PC-9 (cell line): Measurements from ENCODE around the gene LRRK1. TPM values are rescaled to one million over a fixed set of nuclear protein-coding genes. Genes with fewer than 3 reads are reported as not detected.

ENCODE experiments used
- BruUV-seq: library from RNA; stranded (reverse); fragments of 400-500 nt; replicated peaks from 2 replicates; lab custom pipeline; 2021; lab: Mats Ljungman, UMichigan
- CTCF ChIA-PET: fragments of 300-600 bp; sonication (Branson Sonifier 250); formaldehyde crosslinking; loops from one replicate; lab custom pipeline; 2022; ENCODE audit warnings: antibody characterized with exemption; lab: Charles Lee
- POLR2A ChIA-PET: fragments of 300-600 bp; sonication (Branson Sonifier 250); formaldehyde crosslinking; loops from one replicate; lab custom pipeline; 2022; ENCODE audit warnings: antibody characterized with exemption; ENCODE audit not compliant: unreplicated experiment; lab: Charles Lee
- DNase-seq, 2 experiments: peaks; one replicate each; pipeline versions ENCODE4 v3.0.0 to v3.0.0-alpha.2; 2015 to 2022; ENCODE audit warnings: mixed read lengths in 1 of 2
- H2AFZ ChIP-seq: fragments of 200-600 bp; sonication (generic); 2 replicates; pipeline ENCODE4 v1.8.1; 2017; ENCODE audit warnings: antibody characterized with exemption
- H3F3A ChIP-seq: fragments of 200-600 bp; sonication (generic); 2 replicates; pipeline ENCODE4 v1.8.1; 2017; ENCODE audit warnings: antibody characterized with exemption, mild to moderate bottlenecking, low read depth; ENCODE audit not compliant: insufficient read depth
- H3K27ac ChIP-seq: fragments of 200-600 bp; sonication (generic); 2 replicates; pipeline ENCODE4 v1.6.1; 2016; ENCODE audit warnings: mixed run types
- H3K27me3 ChIP-seq: fragments of 200-600 bp; sonication (generic); 2 replicates; pipeline ENCODE4 v1.6.1; 2016; ENCODE audit warnings: low read depth, mixed run types; ENCODE audit not compliant: insufficient read depth
- H3K36me3 ChIP-seq: fragments of 200-600 bp; sonication (generic); 2 replicates; pipeline ENCODE4 v1.6.1; 2016; ENCODE audit warnings: low read depth, mixed run types
- H3K4me1 ChIP-seq: fragments of 200-600 bp; sonication (generic); replicated peaks from 2 replicates; pipeline ENCODE4 v1.6.1; 2016; ENCODE audit warnings: mixed run types; ENCODE audit not compliant: insufficient read depth
- H3K4me2 ChIP-seq: fragments of 200-600 bp; sonication (generic); 2 replicates; pipeline ENCODE4 v1.6.1; 2017; ENCODE audit warnings: mixed run types
- H3K4me3 ChIP-seq: fragments of 200-600 bp; sonication (generic); 2 replicates; pipeline ENCODE4 v1.6.1; 2016; ENCODE audit warnings: mixed run types
- H3K79me2 ChIP-seq: fragments of 200-600 bp; sonication (generic); 2 replicates; pipeline ENCODE4 v1.6.1; 2017; ENCODE audit warnings: low read depth, mixed run types
- H3K9me2 ChIP-seq: fragments of 200-600 bp; sonication (generic); 2 replicates; pipeline ENCODE4 v1.8.1; 2017; ENCODE audit warnings: mild to moderate bottlenecking; ENCODE audit not compliant: insufficient read depth
- H3K9me3 ChIP-seq: fragments of 200-600 bp; sonication (generic); 2 replicates; pipeline ENCODE4 v1.8.1; 2016; ENCODE audit warnings: low read depth; ENCODE audit not compliant: insufficient read depth
- H4K20me1 ChIP-seq: fragments of 200-600 bp; sonication (generic); 2 replicates; pipeline ENCODE4 v1.8.1; 2017; ENCODE audit not compliant: insufficient read depth
- CTCF ChIP-seq: fragments of 200-600 bp; sonication (generic); conservative IDR thresholded peaks from 2 replicates; pipeline ENCODE4 v1.6.1; 2017; ENCODE audit warnings: mixed run types, antibody characterized with exemption, mild to moderate bottlenecking, moderate library complexity
- EZH2 ChIP-seq: fragments of 200-600 bp; sonication (generic); IDR thresholded peaks from 2 replicates; pipeline ENCODE4 v1.8.0; 2017; ENCODE audit warnings: antibody characterized with exemption, low read depth
- intact Hi-C: fragments of 100-400 bp; cut with micrococcal nuclease; formaldehyde crosslinking; loops from one replicate; pipeline ENCODE4 v1.10.0; 2022; ENCODE audit not compliant: unreplicated experiment
- total RNA-seq: library from RNA; stranded (reverse); gene quantifications from 2 replicates; pipeline ENCODE4 v1.2.3, GENCODE V29; 2021

The LRRK1 gene
- total RNA-seq, 1 experiment from 2014 or later = 15.7 TPM

- no peaks in the 10 kb centered on the region for H3K4me1 ChIP-seq
- no peak overlapping the region for H3K4me3 ChIP-seq
- no peak for DNase-seq
- H3K27me3 ChIP-seq = no peaks in the 10 kb centered on the region
- intact Hi-C loops = no loop called here
- ChIA-PET CTCF (no interaction called here), POLR2A (no interaction called here)
- H4K20me1 ChIP-seq = no peaks in the 10 kb centered on the region
- no peak for TF ChIP-seq EZH2
- TF ChIP-seq CTCF = no peak
- no TSS peak for BruUV-seq
- H3F3A ChIP-seq = no peaks in the 10 kb centered on the region
- H3K79me2 ChIP-seq = no peaks in the 10 kb centered on the region
- no peaks in the 10 kb centered on the region for H3K9me3 ChIP-seq
- H3K4me2 ChIP-seq = no peak overlapping the region
- H2AFZ ChIP-seq = no peak overlapping the region
- H3K9me2 ChIP-seq = no peaks in the 10 kb centered on the region
- H3K27ac ChIP-seq = no peak overlapping the region
- no peaks in the 10 kb centered on the region for H3K36me3 ChIP-seq
Measured at GRCh38 chr15:100980410-100981046, 61.4 kb downstream of the LRRK1 start.

DNA sequence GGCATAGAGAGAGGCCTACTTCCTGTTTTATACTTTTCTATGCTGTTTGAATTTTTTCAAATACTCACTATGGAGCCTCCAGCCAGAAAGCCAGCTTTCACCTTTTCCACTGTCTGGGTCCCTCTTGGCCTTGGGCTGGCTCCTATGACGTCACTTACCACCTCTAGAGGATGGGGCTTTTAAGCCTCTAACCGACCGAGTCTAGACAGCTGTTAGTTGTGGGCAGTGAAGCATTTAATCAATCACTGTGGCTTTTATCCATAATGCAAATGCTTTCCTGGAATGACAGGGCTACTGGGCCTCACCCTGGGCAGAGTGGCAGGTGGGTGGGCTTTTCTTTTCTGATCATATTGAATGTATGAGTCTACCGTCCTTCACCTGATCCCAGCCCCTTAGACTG, 61.9 kb downstream of the LRRK1 start:
- CTCF ChIA-PET = interaction anchor here (0.5 kb wide), 1 partner anchor 348 kb away, joined by 6 read pairs; no protein-coding TSS in a partner anchor

GRCh38 chr15:100983221-100983620, 64.1 kb downstream of the LRRK1 start:
- ChIA-PET CTCF (no interaction called here), POLR2A (interaction anchor here (0.6 kb wide), 1 partner anchor 65 kb away, joined by 4 read pairs; no protein-coding TSS in a partner anchor)
- no peak overlapping the region for H3K27ac ChIP-seq
- BruUV-seq = no TSS peak
- no peak overlapping the region for H3K4me2 ChIP-seq
- TF ChIP-seq CTCF = no peak
- TF ChIP-seq EZH2 = no peak
- no peaks in the 10 kb centered on the region for H4K20me1 ChIP-seq
- no peaks in the 10 kb centered on the region for H3K9me2 ChIP-seq
- no peak overlapping the region for H3K4me3 ChIP-seq
- no peaks in the 10 kb centered on the region for H3K36me3 ChIP-seq
- no peaks in the 10 kb centered on the region for H3K9me3 ChIP-seq
- H3K4me1 ChIP-seq = no peaks in the 10 kb centered on the region
- no peak overlapping the region for H2AFZ ChIP-seq
- no peaks in the 10 kb centered on the region for H3F3A ChIP-seq
- no peaks in the 10 kb centered on the region for H3K79me2 ChIP-seq
- intact Hi-C loops = no loop called here
- no peaks in the 10 kb centered on the region for H3K27me3 ChIP-seq
- DNase-seq = no peak

More for the DNA sequence above, 61.9 kb downstream of the LRRK1 start:
- Histone ChIP-seq H3F3A (no peaks in the 10 kb centered on the region), H2AFZ (no peak overlapping the region), H4K20me1 (no peaks in the 10 kb centered on the region), H3K4me2 (no peak overlapping the region), H3K4me3 (no peak overlapping the region), H3K9me3 (no peaks in the 10 kb centered on the region), H3K27ac (no peak overlapping the region), H3K27me3 (no peaks in the 10 kb centered on the region), H3K9me2 (no peaks in the 10 kb centered on the region), H3K36me3 (no peaks in the 10 kb centered on the region), H3K4me1 (no peaks in the 10 kb centered on the region), H3K79me2 (no peaks in the 10 kb centered on the region)
- POLR2A ChIA-PET = no interaction called here
- DNase-seq = no peak
- no TSS peak for BruUV-seq
- TF ChIP-seq CTCF (no peak), EZH2 (no peak)
- intact Hi-C loops = no loop called here
